Smooth muscle cell (in vitro differentiated cells): ENCODE data around the gene ALK. TPM values are rescaled to one million over a fixed set of nuclear protein-coding genes. Genes with fewer than 3 reads are reported as not detected.

Experiments used
- DNase-seq: peaks from one replicate; lab custom pipeline; 2025; ENCODE audit not compliant: unreplicated experiment; lab: John Stamatoyannopoulos, UW
- H2AFZ ChIP-seq: fragments of 200-600 bp; sonication (generic); 2 replicates; pipeline ENCODE4 v1.6.0; 2016; ENCODE audit warnings: antibody characterized with exemption, low read depth, mild to moderate bottlenecking
- H3F3A ChIP-seq: fragments of 200-600 bp; sonication (generic); 2 replicates; pipeline ENCODE4 v1.6.0; 2017; ENCODE audit warnings: antibody characterized with exemption, low read depth
- H3K27ac ChIP-seq: fragments of 200-600 bp; sonication (generic); 2 replicates; pipeline ENCODE4 v1.5.1; 2016; ENCODE audit warnings: low read depth, mild to moderate bottlenecking
- H3K27me3 ChIP-seq: fragments of 200-600 bp; sonication (generic); 2 replicates; pipeline ENCODE4 v1.6.1; 2016; ENCODE audit warnings: low read depth, mild to moderate bottlenecking
- H3K36me3 ChIP-seq: fragments of 200-600 bp; sonication (generic); 2 replicates; pipeline ENCODE4 v1.5.1; 2016; ENCODE audit warnings: low read depth
- H3K4me1 ChIP-seq: fragments of 200-600 bp; sonication (generic); 2 replicates; pipeline ENCODE4 v1.5.1; 2016; ENCODE audit warnings: low read depth
- H3K4me2 ChIP-seq: fragments of 200-600 bp; sonication (generic); 2 replicates; pipeline ENCODE4 v1.6.0; 2016; ENCODE audit warnings: mild to moderate bottlenecking
- H3K4me3 ChIP-seq: fragments of 200-600 bp; sonication (generic); 2 replicates; pipeline ENCODE4 v1.5.1; 2016; ENCODE audit warnings: mild to moderate bottlenecking
- H3K79me2 ChIP-seq: fragments of 200-600 bp; sonication (generic); 2 replicates; pipeline ENCODE4 v1.6.0; 2016; ENCODE audit warnings: low read depth, mild to moderate bottlenecking
- H3K9ac ChIP-seq: fragments of 200-600 bp; sonication (generic); 2 replicates; pipeline ENCODE4 v1.6.0; 2016; ENCODE audit warnings: low read depth
- H3K9me3 ChIP-seq: fragments of 200-600 bp; sonication (generic); replicated peaks from 2 replicates; pipeline ENCODE4 v1.5.1; 2016; ENCODE audit warnings: low read depth
- H4K20me1 ChIP-seq: fragments of 200-600 bp; sonication (generic); 2 replicates; pipeline ENCODE4 v1.6.0; 2016; ENCODE audit warnings: low read depth
- whole genome bisulfite sequencing: methylation state at CpG from one replicate; pipeline ENCODE4 v1.1.7; 2016; ENCODE audit warnings: low lambda C conversion rate; 5-methylcytosine and 5-hydroxymethylcytosine counted together
- polyA plus RNA-seq: library from polyadenylated mRNA; unstranded; fragments of >200 nt; fragmentation: Nextera tagmentation; extraction: Ambion mirVana; gene quantifications from 2 replicates; pipeline ENCODE4 v1.2.1, GENCODE V29; 2016
- total RNA-seq: library from RNA; depleted of rRNA; stranded (reverse); fragments of >200 nt; gene quantifications from 2 replicates; pipeline ENCODE4 v1.2.3, GENCODE V29; 2014
- TF ChIP-seq, protein P1 (sequence below): fragments of 200-600 bp; sonication (generic); IDR thresholded peaks from 2 replicates; pipeline ENCODE4 v1.5.1; 2017; ENCODE audit warnings: borderline replicate concordance, mild to moderate bottlenecking, antibody characterized with exemption; ENCODE audit not compliant: insufficient read depth, poor library complexity, severe bottlenecking

The ALK gene
- total and polyA plus RNA-seq, 2 experiments from 2014 or later = 0.13 to 0.19 TPM

DNA sequence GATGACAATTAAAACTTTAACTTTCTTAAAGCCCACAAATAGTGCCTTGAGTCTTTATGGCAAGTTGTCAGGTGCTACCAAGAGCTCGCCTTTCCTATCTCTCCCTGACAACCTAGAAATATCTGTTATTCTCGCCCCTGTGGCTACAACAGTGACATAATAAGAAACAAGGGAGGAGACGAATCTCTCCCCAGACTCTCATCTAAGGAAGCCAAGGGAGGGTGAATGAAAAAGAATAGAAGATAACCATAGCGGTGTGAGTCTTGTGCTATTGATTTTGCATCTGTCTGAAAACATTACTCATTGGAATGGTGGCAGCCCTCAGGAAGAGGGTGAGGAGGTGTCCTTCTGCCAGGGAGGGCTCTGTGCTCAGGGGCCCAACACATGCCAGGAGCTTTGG, 114.3 kb downstream of the ALK start:
- no peak for DNase-seq
- no peaks in the 10 kb centered on the region for H3K79me2 ChIP-seq
- no peak overlapping the region for H3K4me3 ChIP-seq
- H4K20me1 ChIP-seq = no peaks in the 10 kb centered on the region
- no peaks in the 10 kb centered on the region for H3K9me3 ChIP-seq
- no peak overlapping the region for H2AFZ ChIP-seq
- no peak overlapping the region for H3K4me2 ChIP-seq
- H3K9ac ChIP-seq = no peak overlapping the region
- H3K27ac ChIP-seq = no peak overlapping the region
- 89% methylated on average over 4 of the region's 4 CpGs for WGBS
- TF ChIP-seq, protein P1, sequence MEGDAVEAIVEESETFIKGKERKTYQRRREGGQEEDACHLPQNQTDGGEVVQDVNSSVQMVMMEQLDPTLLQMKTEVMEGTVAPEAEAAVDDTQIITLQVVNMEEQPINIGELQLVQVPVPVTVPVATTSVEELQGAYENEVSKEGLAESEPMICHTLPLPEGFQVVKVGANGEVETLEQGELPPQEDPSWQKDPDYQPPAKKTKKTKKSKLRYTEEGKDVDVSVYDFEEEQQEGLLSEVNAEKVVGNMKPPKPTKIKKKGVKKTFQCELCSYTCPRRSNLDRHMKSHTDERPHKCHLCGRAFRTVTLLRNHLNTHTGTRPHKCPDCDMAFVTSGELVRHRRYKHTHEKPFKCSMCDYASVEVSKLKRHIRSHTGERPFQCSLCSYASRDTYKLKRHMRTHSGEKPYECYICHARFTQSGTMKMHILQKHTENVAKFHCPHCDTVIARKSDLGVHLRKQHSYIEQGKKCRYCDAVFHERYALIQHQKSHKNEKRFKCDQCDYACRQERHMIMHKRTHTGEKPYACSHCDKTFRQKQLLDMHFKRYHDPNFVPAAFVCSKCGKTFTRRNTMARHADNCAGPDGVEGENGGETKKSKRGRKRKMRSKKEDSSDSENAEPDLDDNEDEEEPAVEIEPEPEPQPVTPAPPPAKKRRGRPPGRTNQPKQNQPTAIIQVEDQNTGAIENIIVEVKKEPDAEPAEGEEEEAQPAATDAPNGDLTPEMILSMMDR = no peak
- no peaks in the 10 kb centered on the region for H3K36me3 ChIP-seq
- no peaks in the 10 kb centered on the region for H3K27me3 ChIP-seq
- H3F3A ChIP-seq = no peaks in the 10 kb centered on the region
- no peaks in the 10 kb centered on the region for H3K4me1 ChIP-seq

DNA sequence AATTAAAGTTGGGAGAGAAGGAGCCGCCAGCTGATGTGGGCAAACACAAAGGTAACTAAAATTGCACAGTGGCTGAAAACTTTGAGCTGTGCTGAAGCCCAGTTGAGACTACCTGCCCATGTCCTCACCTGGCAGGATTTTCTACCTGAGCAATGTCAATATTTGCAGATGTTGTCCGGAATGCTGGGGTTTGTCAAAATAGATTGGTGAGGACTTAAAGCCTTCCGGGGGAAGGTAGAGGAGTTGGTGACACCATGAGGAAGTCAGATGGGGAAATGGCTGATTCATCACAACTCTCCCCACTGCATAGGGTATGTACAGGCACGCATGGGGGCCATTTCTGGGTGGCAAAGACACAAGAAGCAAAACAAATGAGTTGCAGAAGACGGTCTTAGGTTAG, 114.9 kb downstream of the ALK start:
- H3F3A ChIP-seq = no peaks in the 10 kb centered on the region
- no peaks in the 10 kb centered on the region for H4K20me1 ChIP-seq
- TF ChIP-seq, protein P1 = no peak
- H3K4me3 ChIP-seq = no peak overlapping the region
- H3K79me2 ChIP-seq = no peaks in the 10 kb centered on the region
- peaks cover 4% of the 10 kb centered on the region for H3K27me3 ChIP-seq
- H3K4me1 ChIP-seq = no peaks in the 10 kb centered on the region
- H3K4me2 ChIP-seq = no peak overlapping the region
- H3K27ac ChIP-seq = no peak overlapping the region
- no peak overlapping the region for H2AFZ ChIP-seq
- no peak for DNase-seq
- no peaks in the 10 kb centered on the region for H3K9me3 ChIP-seq
- 94% methylated on average over 5 of the region's 5 CpGs for WGBS
- H3K9ac ChIP-seq = no peak overlapping the region
- no peaks in the 10 kb centered on the region for H3K36me3 ChIP-seq

- no peaks in the 10 kb centered on the region for H3K4me1 ChIP-seq
- H3K4me3 ChIP-seq = no peak overlapping the region
- no peak overlapping the region for H3K27ac ChIP-seq
- no peak overlapping the region for H3K4me2 ChIP-seq
- 93% methylated on average over 3 of the region's 3 CpGs for WGBS
- no peaks in the 10 kb centered on the region for H4K20me1 ChIP-seq
- H3K9ac ChIP-seq = no peak overlapping the region
- H3K9me3 ChIP-seq = no peaks in the 10 kb centered on the region
- TF ChIP-seq, protein P1 = no peak
- no peak overlapping the region for H2AFZ ChIP-seq
- H3K27me3 ChIP-seq = peaks cover 10% of the 10 kb centered on the region
- DNase-seq = no peak
- H3F3A ChIP-seq = no peaks in the 10 kb centered on the region
- H3K79me2 ChIP-seq = no peaks in the 10 kb centered on the region
- no peaks in the 10 kb centered on the region for H3K36me3 ChIP-seq
These were observed 116.7 kb downstream of the ALK start for GRCh38 chr2:29804671-29805070.

- Histone ChIP-seq H3K4me1 (no peaks in the 10 kb centered on the region), H3K27ac (no peak overlapping the region)
These were observed 117.8 kb downstream of the ALK start for GRCh38 chr2:29803537-29803936.

More at GRCh38 chr2:29803537-29803936, 117.8 kb downstream of the ALK start:
- H3K27me3 ChIP-seq = peaks cover 10% of the 10 kb centered on the region
- no peaks in the 10 kb centered on the region for H4K20me1 ChIP-seq
- H3K9ac ChIP-seq = no peak overlapping the region
- H3F3A ChIP-seq = no peaks in the 10 kb centered on the region
- H3K4me2 ChIP-seq = no peak overlapping the region
- 88% methylated on average over 4 of the region's 4 CpGs for WGBS
- no peaks in the 10 kb centered on the region for H3K9me3 ChIP-seq
- no peak overlapping the region for H2AFZ ChIP-seq
- DNase-seq = no peak
- H3K4me3 ChIP-seq = no peak overlapping the region
- TF ChIP-seq, protein P1 = no peak
- no peaks in the 10 kb centered on the region for H3K36me3 ChIP-seq
- no peaks in the 10 kb centered on the region for H3K79me2 ChIP-seq
